ENCODE results near the gene UBL3.
A peak's percentile ranks its signal among the peaks of the same experiment; 100 is the strongest.

UBL3 gene

DNA sequence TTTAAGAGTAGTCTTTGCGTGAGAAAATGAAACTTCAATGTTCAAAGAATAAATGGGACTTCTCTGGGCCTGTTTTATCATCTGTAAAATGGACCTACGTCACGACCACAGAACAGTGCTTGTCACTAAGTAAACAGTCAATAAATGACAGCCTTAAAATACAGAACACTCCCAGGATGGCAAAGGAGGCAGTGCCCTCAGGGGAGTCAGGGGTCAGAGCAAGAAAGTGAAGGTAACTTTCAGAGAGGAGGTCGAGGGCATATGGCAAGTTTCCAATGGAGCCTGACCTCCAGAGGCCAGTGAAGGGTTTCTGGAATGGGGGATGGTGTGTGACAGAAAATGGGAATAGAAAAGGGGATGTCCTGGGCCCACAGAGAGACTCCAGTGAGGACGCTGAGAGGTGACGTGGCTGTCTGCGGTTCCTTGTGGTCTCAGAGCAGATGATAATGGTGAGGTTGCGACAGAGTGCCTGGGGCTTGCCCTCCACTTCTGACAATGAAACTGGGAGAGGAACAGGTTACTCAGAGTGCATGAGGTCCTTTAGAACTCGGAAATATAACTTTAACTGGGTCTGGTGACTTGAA lies 91.8 kb downstream of the UBL3 start:
- DNase-seq (ENCODE audit: low read depth), result peak; percentile 27

DNA sequence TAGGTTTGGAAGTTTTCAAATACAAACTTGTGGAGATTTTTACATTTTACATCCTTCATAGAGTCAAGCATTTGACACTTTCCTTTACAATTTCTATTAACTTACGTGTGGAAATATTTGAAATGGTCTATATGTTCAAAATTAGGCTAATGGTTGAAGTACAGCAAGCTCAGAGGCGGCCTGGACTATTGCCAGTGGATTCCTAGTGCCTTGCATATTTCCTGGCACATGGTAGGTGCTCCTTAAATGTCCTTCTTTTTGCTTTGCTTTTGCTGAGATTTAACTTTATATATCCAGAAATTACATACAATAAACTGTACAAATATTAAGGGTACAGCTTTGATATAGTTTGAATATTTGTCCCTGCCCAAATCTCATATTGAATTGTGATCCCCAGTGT lies 93.9 kb downstream of the UBL3 start:
- no peak for DNase-seq (ENCODE audit: low read depth)

DNA sequence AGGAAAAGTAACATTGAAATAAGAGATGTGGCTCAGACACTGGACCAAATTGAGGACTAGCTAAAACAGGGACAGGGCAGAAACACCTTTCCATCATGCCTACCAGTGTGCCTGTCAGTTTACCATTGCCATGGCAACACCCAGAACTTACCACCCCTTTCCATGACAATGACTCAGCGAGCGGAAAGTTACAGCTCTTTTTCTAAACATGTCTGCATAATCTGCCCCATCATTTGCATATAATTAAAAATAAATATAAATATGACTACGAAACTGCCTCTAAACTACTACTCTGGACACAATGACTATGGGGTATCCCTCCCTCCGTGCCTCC lies 96.0 kb downstream of the UBL3 start:
- peak; percentile 19 for DNase-seq (ENCODE audit: low read depth)

DNA sequence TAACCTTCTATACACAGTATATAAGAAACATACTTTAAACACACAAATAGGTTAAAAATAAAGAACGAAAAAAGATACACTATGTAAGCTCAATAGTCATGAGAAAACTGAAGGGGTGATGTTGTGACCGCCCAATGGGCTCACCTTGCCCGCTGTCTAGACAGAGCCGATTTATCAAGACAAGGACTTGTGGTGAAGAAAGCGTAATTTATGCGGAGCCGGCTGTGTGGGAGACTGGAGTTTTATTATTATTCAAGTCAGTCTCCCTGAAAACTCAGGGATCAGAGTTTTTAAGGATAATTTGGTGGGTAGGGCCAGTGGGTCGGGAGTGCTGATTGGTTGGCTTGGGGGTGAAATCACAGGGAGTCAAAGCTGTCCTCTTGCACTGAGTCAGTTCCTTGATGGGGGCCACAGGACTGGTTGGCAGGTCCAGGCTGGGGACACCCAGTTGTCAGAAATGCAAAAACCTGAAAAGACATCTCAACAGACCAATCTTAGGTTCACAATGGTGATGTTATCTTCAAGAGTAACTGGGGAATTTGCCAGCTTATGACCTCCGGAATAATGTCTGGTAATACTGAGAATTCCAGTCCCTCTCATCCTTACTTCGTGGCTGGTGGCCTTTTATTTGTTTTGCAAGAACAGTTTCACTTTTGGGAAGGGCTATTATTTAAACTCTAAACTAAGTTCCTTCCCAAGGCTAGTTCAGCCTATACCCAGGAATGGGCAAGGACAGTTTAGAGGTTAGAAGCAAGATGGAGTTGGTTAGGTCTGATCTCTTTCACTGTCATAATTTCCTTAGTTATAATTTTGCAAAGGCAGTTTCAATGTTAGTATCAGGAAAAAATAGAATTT lies 96.6 kb downstream of the UBL3 start:
- DNase-seq (ENCODE audit: low read depth), result no peak

DNA sequence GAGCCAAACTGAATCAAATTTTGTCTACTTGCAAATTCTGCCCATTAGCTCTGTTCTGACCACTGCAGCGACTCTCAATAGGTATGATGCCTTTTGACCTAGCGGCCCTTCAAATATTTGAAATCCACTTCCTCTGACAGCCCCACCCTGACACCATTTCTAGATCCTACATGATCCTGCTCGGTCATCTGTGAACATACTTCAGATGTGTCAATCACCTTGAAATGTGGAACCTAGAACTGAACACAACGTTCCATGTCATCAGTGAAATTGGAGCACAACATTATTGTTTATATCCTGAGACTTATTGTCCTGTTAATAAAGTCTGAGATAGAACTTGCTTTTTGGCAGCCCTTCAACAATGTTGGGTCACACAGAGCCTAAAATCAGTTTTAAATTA lies 98.2 kb downstream of the UBL3 start:
- DNase-seq (ENCODE audit: low read depth), result no peak

DNA sequence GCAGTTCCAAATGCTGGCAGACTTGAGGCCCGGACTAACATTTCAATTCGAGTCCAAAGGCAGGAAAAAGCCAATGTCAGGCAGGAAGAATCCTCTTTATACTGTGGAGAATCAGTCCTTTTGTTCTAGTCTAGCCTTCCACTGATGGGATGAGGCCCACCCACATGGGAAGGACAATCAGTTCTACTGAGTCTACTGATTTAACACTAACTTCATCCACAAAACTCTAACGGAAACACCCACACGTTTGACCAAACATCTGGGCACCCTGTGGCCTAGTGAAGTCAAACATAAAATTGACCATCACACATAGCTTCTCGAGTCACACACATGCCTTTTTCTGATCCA lies 100.3 kb downstream of the UBL3 start:
- DNase-seq (ENCODE audit: low read depth), result no peak

DNA sequence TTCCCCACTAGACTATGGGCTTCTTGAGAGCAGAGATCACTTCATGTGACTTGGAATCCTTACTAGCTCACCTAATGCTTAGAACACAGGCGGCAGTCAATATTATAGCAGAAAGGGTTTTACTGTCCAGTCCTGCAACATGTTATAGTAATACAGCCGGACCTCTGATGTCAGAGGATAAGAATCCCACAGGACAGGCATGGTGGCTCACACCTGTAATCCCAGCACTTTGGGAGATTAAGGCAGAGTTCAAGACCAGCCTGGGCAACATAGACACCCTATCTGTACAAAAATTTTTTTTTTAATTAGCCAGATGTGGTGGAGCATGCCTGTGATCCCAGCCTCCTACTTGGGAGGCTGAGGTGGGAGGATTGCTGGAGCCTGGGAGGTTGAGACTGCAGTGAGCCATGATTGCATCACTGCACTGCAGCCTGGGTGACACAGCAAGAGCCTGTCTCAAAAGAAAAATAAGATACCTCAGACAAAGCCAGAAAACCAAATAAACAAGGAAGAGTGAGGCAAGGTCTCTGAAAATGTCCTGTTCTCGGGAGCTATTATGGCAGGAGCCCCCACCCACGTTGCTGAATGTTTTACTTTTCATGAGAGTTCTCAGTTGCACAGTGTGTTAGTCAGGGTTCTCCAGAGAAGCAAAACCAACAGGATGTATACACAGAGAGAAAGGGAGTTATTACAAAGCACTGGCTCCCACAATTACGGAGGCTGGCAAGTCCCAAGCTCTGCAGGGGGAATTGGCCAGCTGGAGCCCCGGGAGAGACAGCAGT lies 100.8 kb downstream of the UBL3 start:
- DNase-seq (ENCODE audit: low read depth), result no peak

DNA sequence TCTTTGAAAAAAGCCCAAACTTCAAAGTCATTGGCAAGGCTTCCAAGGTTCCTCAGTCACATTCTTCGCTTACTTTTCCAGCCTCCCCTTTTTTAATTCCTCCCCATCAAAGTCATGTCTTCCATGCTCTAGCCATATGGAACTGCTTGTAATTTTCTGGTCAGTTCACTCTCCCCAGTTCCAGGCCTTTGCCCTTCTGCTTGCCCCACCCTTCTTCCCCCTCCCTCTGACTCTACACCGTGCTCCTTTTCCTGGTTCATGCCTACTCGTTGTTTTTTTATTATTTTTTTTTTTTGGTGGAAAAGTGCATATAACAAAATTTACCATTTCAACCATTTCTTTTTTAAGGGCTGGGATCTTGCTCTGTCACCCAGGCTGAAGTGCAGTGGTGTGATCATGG lies 102.3 kb downstream of the UBL3 start:
- no peak for DNase-seq (ENCODE audit: low read depth)

DNA sequence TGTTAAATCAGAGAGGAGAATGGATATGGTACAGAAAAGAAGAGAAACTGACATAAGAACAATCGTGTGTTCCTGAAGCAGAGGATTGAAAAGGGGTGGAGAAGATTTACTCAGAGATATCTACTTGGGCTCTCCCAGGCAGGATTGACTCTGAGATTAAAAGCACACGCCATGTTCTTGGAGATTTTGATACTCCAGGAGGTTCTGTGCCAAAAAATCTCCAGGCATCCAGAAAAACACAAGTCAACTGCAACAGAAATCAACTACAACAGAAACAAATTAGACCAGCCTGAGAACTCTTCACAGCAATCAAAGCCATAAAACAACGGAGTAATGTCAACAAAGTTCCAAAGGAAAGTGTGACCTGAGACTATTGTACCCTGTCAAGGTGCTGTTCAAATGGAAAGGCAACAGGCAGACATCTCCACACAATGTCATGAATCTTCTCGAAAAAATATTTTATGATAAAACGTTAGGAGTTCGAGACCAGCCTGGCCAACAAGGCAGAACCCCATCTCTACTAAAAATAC lies 104.2 kb downstream of the UBL3 start:
- DNase-seq (ENCODE audit: low read depth), result no peak

DNA sequence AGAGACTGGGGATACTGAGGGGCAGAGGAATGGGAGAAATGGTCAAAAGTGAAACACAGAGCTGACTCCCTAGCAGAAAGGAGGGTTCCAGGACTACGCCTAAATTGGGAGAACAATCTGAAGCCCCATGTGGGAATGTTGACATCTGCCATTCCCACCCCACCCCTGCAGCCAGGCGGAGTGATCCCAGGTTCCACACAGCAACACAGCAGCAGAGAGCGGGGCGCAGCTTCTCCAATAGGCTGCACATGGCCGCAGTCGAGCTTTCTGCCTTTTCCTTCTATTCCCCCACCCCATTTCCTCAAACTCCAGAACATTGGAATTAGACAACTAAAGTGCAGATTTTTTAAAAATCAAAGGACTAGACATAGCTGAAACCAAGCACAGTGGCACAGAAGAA lies 104.7 kb downstream of the UBL3 start:
- DNase-seq (ENCODE audit: low read depth), result no peak

DNA sequence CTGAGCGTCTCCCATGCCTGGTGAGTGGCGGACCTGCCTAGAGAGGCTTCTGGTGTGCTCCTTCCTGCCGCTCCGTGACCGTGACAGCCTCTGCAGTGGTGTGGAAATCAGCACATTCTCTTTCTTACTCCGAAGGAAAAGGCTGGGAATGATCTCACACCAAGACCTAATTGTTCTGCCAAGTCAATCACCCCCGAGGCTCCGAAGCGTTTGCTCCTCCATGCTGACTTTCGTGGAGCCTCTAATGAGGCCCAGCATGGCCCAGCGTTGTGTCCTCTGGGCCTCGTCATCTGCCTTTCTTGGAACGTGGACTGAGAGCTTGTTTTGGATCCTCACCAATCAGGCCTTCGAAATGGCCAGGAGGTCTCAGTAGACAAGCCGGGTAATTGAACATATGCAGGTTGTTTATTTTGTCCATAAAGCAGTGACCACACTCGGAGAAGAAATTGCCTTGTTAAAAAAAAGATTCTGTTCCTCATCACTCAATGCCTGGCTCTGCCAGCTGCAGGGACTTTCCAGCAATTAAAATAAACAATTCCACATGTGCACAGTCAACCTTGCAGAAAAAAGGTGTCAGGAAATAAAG lies 107.1 kb downstream of the UBL3 start:
- no peak for DNase-seq (ENCODE audit: low read depth)

DNA sequence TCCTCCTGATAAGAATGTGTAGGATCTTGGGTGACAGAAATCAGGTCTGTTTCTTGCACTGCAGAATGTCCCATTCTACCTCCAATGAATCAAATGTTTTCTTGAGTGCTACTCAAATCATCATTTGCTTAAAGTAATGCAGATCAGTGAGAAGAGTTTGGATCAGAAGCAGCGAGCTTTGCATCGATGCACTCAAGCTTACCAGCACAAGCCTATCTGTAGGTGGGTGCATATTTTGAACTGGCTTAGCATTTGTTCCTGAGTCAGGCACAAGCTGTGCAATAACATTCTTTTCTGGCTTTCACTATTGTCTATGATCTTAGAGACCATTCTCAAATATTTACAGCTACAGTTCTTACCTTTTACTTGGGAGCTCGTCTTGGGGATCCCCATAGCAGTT lies 109.5 kb downstream of the UBL3 start:
- no peak for DNase-seq (ENCODE audit: low read depth)

DNA sequence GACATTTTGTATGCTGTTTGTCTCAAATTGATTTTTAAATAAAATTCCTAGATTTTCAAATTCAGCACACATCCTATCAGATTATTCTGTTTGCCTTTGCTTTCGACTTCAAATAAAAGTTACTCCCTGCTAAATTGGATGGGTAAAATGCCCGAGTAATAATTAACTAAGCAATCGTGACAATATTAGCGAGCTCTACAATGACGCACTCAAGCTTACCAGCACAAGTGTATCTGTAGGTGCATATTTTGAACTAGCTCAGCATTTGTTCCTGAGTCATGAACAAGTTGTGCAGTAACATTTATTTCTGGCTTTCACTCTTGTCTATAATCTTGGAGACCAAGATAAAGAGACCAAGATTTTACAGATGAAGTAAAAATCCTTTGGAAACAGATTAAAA lies 113.4 kb downstream of the UBL3 start:
- no peak for DNase-seq (ENCODE audit: low read depth)

DNA sequence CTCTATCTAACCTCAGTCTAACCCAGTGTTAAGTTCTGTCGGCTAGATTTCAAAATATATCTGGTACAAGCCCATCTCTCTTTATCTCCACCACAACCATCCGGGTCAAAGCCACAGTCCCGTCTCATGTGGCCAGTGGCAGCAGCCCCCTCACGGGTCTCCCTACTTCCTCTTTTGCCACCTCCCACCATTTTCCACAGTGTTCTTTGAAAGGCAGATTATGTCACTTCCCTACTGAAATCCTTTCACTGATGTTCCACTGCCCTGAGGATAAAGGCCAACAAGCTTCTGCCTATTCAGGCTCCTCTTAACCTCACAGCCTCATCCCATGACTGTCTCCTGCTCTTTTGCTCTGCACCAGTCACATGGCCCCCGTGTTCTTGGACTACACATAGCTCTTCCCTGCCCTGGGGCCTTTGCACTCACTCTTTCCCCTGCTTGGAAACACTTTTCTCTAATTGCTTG lies 117.2 kb downstream of the UBL3 start:
- no peak for DNase-seq (ENCODE audit: low read depth)

DNA sequence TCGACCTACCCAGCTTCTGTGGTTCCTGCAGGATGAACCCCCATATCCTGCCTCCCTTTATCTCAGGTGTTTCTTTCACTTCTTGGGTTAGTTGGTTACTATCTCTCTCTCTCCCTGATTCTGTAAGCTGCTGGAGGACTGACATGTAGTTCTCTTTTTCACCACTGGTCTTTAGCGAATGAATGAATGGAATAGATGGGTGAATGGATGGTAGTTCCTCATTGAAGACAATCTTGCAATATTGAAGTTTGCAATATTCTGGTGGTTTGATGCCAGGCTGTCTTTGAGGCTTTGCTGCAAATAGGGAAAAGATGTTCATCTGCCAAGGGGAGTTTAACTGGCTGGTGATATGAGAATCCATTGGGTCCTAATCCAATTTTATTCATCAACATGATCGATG lies 120.2 kb downstream of the UBL3 start:
- DNase-seq (ENCODE audit: low read depth), result no peak

DNA sequence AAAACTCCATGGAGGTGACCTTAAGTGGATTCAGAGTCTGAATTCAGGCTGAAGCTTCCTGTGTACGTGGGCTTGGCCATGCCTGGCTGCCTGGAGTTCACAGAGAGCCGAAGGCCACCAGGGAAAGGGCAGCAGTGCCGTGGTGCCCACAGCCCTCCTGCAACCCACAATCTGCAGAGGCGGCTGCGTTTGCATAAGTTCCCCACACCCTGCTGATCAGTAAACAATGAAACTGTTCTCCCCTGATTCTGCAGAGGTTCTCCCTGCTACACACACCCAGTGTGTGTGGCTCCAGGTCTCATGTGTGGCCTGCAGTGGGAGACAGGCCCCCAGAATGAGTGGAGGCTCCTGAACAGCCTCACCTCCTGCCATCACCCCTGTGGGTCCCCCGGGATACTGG lies 128.0 kb downstream of the UBL3 start:
- DNase-seq (ENCODE audit: low read depth), result no peak

DNA sequence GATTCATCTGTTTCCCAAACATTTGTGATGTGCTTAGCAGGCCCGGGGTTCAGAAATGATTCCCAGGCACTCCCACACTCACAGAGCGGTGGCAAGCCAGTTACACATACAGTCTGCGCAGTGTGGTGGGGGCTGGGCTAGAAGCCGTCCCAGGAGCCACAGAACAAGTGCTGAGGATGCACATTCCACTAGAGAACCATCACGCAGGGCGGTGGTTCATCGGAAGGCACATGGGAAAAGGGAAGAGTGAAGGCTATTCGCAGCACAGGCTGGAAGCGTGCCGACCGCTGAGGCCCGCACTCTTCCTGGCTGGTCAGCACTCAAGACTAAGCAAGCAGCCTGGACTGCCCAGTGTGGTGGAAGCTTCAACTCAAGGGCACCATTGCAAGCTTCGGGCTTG lies 128.7 kb downstream of the UBL3 start:
- DNase-seq (ENCODE audit: low read depth), result no peak

DNA sequence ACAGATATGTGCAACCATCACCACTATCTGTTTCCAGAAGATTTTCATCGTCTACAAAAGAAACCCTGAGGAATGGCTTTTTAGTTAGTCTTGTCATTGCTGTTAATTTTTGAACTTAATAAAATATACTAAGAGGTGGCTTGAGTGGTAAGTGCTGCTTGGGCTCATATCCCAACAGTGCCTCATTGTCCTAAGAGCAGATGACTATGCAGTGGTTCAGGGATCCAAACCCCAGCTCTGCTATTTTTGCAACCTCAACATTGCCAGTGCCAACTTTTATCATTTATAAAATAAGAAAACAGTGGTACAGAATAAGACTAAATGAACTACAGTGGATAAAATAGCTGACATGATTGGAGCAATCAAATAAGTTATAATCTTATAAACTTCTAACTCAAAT lies 131.7 kb downstream of the UBL3 start:
- DNase-seq (ENCODE audit: low read depth), result no peak

DNA sequence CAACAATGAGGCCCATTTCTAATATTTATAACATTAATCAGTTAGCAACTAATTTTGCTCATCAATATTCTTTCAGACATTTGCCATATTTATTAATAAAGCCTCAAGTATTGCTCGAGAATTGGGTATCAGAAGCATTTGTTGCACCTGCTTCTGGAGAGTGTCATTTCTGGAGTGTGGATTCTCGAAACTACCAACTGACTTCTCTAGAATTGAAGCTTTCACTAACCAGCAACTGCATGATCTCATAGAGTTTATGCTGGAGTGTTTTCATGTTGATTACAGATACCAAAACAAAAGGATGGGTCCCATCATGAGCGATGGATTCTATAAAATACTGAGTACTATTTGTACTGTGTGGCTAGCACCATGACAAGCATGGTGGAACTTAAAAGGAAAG lies 133.9 kb downstream of the UBL3 start:
- DNase-seq (ENCODE audit: low read depth), result no peak
